Adipocyte (in vitro differentiated cells): Measurements from ENCODE around the gene ZFP3.
"Not testable (repeated sequence)": the region's sequence is repeated elsewhere in the genome, so short reads cannot be mapped to it uniquely, and the experiment has no call there.

Experiments used
- DNase-seq: peaks from one replicate; pipeline ENCODE4 v3.0.0-alpha.2; 2015; ENCODE audit warnings: low read depth
- H3K27me3 ChIP-seq: replicated peaks from 2 replicates; pipeline ENCODE4 v1.7.0; 2013; ENCODE audit warnings: mild to moderate bottlenecking, low read length, moderate library complexity; ENCODE audit not compliant: control insufficient read depth, insufficient read depth
- H3K36me3 ChIP-seq: 2 replicates; pipeline ENCODE4 v1.7.0; 2013; ENCODE audit warnings: low read length, mild to moderate bottlenecking, moderate library complexity; ENCODE audit not compliant: control insufficient read depth, insufficient read depth, severe bottlenecking
- H3K4me1 ChIP-seq: 2 replicates; pipeline ENCODE4 v1.7.0; 2013; ENCODE audit warnings: mild to moderate bottlenecking, low read length, moderate library complexity; ENCODE audit not compliant: control insufficient read depth, insufficient read depth
- H3K4me3 ChIP-seq: 2 replicates; pipeline ENCODE4 v1.7.0; 2013; ENCODE audit warnings: mild to moderate bottlenecking, low read length, moderate library complexity
- H3K9ac ChIP-seq: 2 replicates; pipeline ENCODE4 v1.7.0; 2013; ENCODE audit warnings: mild to moderate bottlenecking, low read length, moderate library complexity
- H3K9me3 ChIP-seq: 2 replicates; pipeline ENCODE4 v1.7.0; 2013; ENCODE audit warnings: mild to moderate bottlenecking, low read length, moderate library complexity; ENCODE audit not compliant: control insufficient read depth

ZFP3 gene

DNA sequence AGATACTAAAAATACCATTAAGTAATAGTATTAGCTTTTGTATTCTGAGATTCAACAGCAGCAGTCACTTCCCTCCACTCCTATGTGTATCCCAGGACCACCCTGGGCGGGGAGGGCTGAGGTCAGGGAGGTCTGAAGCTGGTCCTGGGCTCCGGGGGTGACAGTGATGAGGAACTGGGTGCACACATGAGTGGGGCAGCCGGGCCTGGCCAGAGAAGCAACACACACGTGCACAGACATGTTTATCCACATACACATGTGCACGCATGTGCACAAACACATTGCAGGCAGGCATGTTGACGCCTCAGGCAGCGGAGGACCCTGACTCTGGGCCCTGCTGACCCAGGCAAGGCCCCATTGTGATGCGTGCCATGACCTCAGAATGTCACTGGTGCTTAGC, 50.1 kb downstream of the ZFP3 start:
- H3K36me3 ChIP-seq, H3K9ac ChIP-seq, H3K4me3 ChIP-seq, H3K9me3 ChIP-seq, DNase-seq, H3K4me1 ChIP-seq: not testable (repeated sequence)
- peaks cover 24% of the 10 kb centered on the region for H3K27me3 ChIP-seq

DNA sequence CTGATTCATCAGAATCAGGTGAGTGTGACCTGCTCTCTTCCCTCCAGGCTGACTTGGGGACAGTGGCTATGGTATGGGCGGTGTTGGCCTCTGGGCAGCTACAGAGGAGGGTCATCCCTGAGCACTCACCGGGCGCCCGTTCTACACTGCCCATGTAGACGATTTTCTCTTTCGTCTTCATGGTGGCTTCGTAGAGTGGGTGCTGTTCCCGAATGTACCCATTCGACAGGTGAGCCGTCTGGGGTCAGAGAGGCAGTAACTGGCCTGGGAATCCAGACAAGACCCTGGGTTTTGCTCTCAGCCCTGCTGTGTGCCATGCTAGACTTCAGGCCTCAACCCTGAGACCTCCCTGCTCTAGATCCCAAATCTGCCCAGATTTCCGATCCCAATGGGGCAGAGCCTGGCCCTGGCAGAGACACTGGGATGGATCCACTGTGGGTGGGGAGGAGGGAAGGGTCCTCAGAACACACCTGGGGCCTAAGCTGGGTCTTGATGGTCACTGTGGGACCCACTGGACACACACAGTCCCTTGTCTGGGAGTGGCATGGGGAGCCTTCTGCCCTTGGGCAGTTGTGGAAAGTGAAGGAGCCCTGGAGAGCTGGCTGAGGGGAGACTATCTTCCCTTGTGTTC, 50.8 kb downstream of the ZFP3 start:
- Histone ChIP-seq H3K9ac (no peak overlapping the region), H3K27me3 (peaks cover 18% of the 10 kb centered on the region), H3K9me3 (no peaks in the 10 kb centered on the region), H3K4me3 (no peak overlapping the region), H3K36me3 (no peaks in the 10 kb centered on the region), H3K4me1 (no peaks in the 10 kb centered on the region)
- no peak for DNase-seq

DNA sequence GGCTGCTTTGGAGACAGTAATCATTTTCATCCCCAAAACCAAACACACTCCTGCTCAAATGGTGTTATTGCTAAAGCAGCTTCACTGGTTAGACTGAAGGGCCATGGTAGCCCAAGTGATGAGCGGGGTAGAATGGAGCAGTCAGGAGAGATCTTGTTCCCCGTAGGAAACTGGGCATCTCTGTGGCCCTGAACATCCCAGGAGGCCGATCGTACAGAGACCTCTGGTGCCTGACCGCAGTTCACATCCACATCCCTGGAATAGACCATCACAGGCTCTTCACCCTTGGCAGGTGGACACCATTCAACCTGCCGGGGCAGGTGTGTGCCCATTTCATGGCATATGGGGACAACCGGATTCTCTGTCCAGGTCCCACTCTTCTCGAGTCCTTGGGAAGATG, 51.5 kb downstream of the ZFP3 start:
- not testable (repeated sequence) for H3K36me3 ChIP-seq, H3K9ac ChIP-seq, H3K4me1 ChIP-seq, DNase-seq, H3K4me3 ChIP-seq, H3K9me3 ChIP-seq
- peaks cover 13% of the 10 kb centered on the region for H3K27me3 ChIP-seq

DNA sequence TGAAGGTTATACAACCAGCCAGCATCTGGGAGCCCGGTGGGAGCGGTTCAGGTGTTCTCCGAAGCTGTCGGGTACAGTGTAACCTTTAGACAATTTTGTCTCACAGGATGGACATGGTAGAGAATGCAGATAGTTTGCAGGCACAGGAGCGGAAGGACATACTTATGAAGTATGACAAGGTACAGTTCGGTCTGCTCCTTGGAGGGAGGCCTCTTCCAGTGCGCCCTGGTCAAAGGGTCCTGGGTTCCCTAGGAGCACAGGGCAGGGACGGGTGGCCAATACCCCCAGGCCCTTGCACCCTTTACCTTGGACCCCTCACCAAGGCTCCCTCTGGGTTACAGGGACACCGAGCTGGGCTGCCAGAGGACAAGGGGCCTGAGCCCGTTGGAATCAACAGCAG, 52.0 kb downstream of the ZFP3 start:
- not testable (repeated sequence) for H3K4me3 ChIP-seq, H3K9ac ChIP-seq, H3K9me3 ChIP-seq, DNase-seq, H3K4me1 ChIP-seq, H3K36me3 ChIP-seq
- peaks cover 12% of the 10 kb centered on the region for H3K27me3 ChIP-seq

DNA sequence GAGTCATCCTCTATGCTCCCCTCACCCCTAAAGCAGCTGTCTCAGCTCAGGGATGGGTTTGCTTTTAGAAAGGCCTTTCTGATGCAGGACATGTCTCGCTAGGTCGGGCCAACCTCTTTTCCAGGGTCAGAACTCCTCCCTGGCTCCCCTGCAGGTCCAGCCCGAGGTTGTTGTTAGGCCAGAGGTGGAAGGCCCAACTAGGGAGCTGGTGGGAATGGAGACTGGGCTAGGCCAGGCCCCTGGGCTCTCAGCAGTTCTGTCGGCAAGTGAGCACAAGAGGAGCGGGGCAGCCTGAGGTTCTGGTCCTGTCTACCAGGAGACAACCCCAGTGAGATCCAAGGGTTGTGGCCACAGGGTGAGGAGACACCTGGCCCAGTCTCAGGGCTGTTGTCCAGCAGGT, 52.4 kb downstream of the ZFP3 start:
- H3K9ac ChIP-seq, H3K4me1 ChIP-seq, H3K4me3 ChIP-seq, H3K9me3 ChIP-seq, H3K36me3 ChIP-seq, DNase-seq: not testable (repeated sequence)
- H3K27me3 ChIP-seq: peaks cover 12% of the 10 kb centered on the region

DNA sequence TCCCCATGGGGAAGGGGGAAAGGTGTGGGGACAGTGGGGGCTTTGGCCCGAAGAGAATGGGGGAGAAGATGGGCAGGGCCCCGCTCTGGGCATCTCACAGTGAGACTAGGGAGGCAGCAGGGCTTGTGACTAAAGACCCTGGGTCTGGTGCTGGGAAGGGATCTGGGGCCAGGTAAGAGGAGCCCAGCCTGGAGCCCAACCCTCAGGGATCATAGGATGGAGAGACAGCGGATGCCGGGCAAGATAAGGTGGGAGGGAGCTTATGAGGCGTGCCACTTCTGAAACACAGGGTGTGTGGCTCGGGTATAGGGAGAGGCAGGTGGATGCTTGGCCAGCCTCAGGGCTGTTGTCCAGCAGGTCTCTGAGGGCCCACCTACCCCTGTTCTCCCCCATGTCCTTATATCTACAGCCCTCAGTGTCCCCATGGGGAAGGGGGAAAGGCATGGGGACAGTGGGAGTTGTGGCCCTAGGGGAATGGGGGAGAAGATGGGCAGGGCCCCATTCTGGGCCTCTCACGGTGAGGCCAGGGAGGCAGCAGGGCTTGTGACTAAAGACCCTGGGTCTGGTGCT, 53.0 kb downstream of the ZFP3 start:
- H3K27me3 ChIP-seq: peaks cover 12% of the 10 kb centered on the region
- no peak overlapping the region for H3K9ac ChIP-seq
- no peaks in the 10 kb centered on the region for H3K4me1 ChIP-seq
- no peaks in the 10 kb centered on the region for H3K9me3 ChIP-seq
- H3K36me3 ChIP-seq: no peaks in the 10 kb centered on the region
- DNase-seq: no peak
- H3K4me3 ChIP-seq: no peak overlapping the region

DNA sequence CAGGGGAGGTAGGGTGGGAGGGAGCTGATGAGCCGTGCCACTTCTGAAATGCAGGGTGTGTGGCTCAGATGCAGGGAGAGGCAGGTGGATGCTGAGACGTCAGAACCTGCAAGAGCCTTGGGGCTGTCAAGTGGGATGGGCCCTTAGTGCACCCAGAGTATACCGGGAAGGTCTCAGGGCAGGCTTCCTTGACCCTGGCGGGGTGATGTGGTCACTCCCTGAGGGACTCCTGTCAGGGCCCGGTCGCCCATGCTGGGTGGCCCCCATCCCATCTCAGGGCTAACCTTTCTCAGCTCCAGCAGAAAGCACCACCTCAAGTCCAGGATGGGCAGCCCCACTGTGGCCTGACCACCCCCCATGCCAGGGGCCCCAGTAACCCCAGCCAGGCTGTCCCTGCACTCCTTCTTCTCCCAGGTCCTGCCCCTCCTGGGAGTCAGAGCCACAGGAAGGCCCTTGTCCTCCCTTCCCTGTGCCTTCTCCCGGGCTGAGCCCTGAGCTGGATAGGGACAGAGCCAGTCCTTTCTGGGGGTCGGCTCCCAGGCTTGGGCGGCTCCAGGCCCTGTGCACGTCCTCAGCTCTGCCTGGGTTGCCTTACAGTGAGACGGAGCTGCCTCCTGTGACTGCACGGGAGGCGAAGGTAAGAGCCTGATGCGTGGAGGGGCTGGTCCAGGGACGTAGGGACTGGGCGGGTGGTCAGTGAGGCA, 53.7 kb downstream of the ZFP3 start:
- H3K9ac ChIP-seq, H3K36me3 ChIP-seq, DNase-seq, H3K4me1 ChIP-seq, H3K4me3 ChIP-seq, H3K9me3 ChIP-seq: not testable (repeated sequence)
- H3K27me3 ChIP-seq: peaks cover 14% of the 10 kb centered on the region

DNA sequence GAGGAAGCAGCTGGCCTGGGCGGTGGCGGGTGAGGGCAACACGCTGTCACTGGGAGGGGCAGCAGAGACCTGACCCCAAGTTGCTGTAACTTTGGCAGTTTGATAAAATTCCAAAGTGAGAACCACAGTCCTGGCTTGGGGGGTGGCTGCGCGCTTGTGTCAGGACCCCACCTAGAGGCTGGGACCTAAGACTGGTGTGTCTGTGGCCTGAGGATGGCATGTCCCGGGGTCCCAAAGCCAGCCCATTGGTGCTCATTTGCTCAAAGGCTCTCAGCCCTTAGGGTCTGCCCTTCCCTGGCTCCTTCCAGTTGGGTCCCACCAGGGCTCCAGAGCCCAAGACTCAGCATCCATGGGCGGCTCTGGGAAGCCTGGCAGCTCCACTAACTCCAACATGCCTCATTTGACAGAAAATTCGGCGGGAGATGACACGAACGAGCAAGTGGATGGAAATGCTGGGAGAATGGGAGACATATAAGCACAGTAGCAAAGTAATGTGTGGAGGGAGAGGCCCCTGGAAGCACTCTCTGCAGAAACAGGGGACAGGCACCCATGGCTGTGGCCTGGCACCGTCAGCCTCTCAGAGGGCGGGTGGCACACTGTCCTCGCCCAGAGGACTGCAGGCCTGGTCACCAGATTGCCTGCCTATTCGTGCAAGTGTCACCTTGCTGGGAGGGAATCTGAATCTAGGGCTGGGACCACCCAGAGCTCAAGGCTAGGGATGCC, 54.4 kb downstream of the ZFP3 start:
- H3K9ac ChIP-seq, DNase-seq, H3K36me3 ChIP-seq, H3K4me1 ChIP-seq, H3K4me3 ChIP-seq, H3K9me3 ChIP-seq: not testable (repeated sequence)
- peaks cover 10% of the 10 kb centered on the region for H3K27me3 ChIP-seq

DNA sequence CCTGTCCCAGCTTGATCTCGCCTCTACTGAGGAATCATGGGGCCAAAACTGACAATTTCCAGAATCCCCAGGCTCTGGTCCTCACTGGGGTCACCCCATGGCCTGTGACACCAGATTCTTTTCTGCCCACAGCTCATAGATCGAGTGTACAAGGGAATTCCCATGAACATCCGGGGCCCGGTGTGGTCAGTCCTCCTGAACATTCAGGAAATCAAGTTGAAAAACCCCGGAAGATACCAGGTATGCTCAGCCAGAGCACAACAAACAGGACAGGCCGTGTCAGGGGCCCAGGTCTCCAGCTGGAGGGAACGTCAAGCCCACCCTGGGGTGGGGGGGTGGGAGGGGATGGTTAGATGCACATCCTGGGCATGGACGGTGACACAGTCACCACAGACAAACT, 55.0 kb downstream of the ZFP3 start:
- H3K27me3 ChIP-seq: peaks cover 8% of the 10 kb centered on the region
- H3K9me3 ChIP-seq: no peaks in the 10 kb centered on the region

DNA sequence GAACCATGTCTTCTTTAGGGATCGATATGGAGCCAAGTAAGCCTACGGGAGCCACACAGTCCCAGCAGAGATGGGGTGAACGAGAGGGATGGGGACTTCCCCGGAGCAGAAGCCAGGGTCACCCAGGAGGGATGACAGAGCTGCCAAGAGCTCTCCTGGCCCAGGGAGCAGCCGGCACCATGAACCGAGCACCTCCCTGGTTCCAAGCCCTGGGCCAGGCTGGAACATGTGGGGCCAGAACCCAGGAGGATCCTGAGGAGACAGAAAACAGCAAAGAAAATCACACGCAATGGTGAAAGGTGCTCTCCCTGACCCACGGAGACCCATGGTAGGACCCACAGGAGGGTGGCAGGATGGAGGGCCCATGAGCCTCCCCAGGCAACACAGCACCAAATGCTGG, 55.7 kb downstream of the ZFP3 start:
- H3K9ac ChIP-seq, H3K4me3 ChIP-seq, H3K4me1 ChIP-seq, H3K27me3 ChIP-seq, DNase-seq, H3K9me3 ChIP-seq, H3K36me3 ChIP-seq: not testable (repeated sequence)

More for the DNA sequence above, 55.0 kb downstream of the ZFP3 start:
- no peak for DNase-seq
- Histone ChIP-seq H3K4me1 (no peaks in the 10 kb centered on the region), H3K4me3 (no peak overlapping the region), H3K36me3 (no peaks in the 10 kb centered on the region), H3K9ac (no peak overlapping the region)

DNA sequence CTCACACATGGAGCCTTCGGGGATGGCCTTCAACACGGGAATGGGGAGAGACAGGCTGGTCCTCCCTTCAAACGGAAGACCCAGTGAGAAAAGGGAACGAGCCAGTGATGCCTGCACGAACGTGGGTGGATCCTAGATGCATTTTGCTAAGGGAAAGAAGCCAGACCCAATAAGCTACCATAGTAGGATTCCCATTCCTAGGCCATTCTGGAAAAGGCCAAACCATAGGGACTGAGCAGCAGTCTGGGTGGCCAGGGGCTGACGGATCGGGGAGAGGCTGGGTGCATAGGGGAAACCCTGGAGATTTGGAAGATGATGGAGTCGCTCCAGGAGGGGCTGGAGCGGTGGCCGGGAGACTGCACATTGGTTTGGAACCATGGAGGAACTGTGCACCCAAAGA, 56.3 kb downstream of the ZFP3 start:
- H3K27me3 ChIP-seq, H3K4me3 ChIP-seq, H3K9me3 ChIP-seq, H3K4me1 ChIP-seq, H3K36me3 ChIP-seq, DNase-seq, H3K9ac ChIP-seq: not testable (repeated sequence)
